ENCODE data around the gene NETO2.

- TF ChIP-seq CTCF (conservative IDR thresholded peaks at IDR 0.05 in 1 of 2, IDR thresholded peaks at IDR 0.05 in 1 of 2; ENCODE audit: low read depth in 1 of 2, low read length in 2 of 2), result no peak
- no peak for TF ChIP-seq EZH2 (IDR thresholded peaks at IDR 0.05; ENCODE audit: low read length, missing control alignments)
Measured at GRCh38 chr16:47046726-47047523, 96.8 kb downstream of the NETO2 start.
